GM18951 (cell line): Measurements from ENCODE around the gene FAM50A.

Source experiments
- POLR2A ChIP-seq: IDR thresholded peaks from 4 replicates; pipeline ENCODE4 v1.6.1; 2011; ENCODE audit warnings: mild to moderate bottlenecking; ENCODE audit not compliant: insufficient read length, insufficient read depth; ENCODE audit errors: extremely low read depth
- in situ Hi-C: fragments of 300-500 bp; cut with MboI; formaldehyde crosslinking; loops from one replicate; pipeline ENCODE4 v1.12.0; 2022; ENCODE audit warnings: low sequenced_read_pairs, mixed read lengths, inconsistent platforms; ENCODE audit not compliant: unreplicated experiment

FAM50A gene

DNA sequence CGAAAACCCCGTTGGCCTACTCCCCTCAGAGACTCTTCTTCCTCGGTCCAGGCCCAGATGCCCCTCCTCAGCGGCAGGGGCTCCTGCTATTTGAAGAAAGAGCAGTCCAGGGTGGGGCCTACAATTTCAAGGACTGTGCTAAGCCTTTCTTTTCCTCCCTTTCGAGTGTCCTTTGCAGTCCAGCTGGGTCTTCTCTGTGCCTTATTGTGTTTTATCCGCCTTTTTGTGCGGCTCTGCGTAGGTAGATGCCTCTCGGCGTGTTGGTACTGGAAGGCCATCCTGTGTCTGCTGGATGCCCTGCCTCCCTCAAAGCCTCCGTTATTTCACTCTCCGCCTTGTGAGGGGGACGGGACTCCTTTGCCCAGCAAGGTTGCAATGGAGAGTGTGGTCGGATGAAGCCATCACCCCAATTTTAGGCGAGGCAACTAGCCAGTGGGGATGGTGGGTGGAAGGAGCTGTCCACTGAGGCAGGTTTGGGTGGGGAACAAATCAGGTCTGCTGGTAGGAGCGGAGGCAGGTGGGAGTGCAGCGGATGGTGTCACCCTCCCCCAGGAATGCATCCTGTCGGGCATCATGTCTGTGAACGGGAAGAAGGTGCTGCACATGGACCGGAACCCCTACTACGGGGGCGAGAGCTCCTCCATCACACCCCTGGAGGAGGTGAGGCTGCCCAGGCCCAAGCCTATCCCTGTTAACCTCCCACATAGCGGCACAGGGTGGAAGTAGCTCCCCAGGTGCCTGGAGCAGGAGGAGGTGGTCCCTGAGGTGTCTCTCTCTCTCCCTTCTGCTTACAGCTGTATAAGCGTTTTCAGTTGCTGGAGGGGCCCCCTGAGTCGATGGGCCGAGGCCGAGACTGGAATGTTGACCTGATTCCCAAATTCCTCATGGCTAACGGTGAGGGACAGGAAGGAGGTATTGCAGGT is 5.7 kb upstream of the FAM50A start:
- TF ChIP-seq POLR2A: no peak
- in situ Hi-C loops: no loop called here

DNA sequence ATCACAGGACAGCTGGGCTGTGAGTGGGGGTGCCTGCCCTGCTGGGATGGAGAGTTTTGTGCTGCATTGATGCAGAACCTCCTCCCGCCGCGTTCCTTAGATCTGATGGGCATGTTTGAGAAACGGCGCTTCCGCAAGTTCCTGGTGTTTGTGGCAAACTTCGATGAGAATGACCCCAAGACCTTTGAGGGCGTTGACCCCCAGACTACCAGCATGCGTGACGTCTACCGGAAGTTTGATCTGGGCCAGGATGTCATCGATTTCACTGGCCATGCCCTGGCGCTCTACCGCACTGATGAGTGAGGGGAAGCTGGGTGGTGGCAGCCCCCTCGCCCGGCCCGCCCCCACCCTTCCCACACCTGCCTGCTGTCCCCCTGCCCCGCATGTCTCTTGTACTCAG is 4.1 kb upstream of the FAM50A start:
- in situ Hi-C loops: no loop called here
- TF ChIP-seq POLR2A: no peak

DNA sequence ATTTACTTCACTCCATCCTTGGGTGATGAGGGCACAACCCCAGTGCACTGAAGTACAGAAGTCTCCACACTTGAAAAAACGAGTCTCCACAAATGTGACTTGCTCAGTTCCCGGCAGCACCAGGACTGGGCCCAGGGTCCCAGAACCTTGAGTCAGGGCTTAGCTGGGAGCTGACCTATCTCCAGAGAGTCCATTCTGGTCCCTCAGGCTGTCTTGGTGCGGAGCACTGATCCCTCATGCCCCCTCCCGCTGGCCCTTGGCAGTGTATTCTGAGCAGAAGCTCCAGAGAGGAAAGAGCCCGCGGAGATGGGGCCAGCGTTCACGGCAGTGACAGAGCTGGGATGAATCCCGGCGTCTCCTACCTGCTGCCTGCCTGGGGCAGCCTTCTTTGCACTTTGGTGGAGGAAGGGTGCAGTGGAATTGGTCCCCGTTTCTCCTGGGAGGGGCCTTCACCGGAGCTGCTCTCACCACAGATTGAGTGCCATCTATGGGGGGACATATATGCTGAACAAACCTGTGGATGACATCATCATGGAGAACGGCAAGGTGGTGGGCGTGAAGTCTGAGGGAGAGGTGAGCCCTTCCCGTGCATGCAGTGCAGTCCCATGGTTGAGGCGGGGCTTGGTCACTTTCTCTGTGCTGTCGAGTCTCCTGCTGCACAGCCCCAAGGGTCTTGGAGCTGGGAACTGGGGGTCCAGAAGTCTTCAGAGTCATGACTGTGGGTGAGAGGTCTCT is 3.2 kb upstream of the FAM50A start:
- in situ Hi-C loops: no loop called here
- TF ChIP-seq POLR2A: no peak

DNA sequence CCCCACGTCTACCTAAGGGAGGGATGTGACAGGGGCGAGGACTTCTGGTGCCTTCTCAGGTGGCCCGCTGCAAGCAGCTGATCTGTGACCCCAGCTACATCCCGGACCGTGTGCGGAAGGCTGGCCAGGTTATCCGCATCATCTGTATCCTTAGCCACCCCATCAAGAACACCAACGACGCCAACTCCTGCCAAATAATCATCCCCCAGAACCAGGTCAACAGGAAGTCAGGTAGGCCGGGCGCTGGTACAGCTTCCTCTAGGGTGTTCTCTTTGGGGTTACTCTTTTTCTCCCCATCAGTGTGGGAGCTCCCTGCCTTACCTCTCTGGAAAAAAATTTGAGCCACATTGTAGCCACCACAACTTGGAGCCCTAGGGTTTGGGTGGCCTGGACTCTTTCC is 2.4 kb upstream of the FAM50A start:
- TF ChIP-seq POLR2A: no peak
- in situ Hi-C loops: no loop called here

DNA sequence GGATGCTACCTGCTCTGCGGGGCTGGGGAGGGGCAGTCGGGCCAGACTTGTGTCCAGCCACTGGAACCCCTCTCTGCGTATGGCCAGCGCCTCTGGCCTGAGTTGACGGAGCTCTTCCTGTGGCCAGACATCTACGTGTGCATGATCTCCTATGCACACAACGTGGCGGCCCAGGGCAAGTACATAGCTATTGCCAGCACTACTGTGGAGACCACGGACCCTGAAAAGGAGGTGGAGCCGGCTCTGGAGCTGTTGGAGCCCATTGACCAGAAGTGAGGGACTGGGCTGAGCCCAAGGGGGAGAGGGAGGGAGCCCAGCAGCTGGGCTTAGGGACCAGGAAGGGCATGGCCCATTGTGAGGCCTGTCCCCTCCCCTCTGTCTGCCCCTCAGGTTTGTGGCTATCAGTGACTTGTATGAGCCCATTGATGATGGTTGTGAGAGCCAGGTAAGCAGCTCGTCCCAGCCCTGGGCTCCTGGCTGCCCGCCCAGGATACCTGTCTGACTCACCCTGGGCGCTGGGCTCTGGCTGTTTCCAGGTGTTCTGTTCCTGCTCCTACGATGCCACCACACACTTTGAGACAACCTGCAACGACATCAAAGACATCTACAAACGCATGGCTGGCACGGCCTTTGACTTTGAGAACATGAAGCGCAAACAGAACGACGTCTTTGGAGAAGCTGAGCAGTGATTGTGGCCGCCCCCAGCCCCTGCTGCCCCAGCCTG is 1.8 kb upstream of the FAM50A start:
- no peak for TF ChIP-seq POLR2A
- in situ Hi-C loops: no loop called here

DNA sequence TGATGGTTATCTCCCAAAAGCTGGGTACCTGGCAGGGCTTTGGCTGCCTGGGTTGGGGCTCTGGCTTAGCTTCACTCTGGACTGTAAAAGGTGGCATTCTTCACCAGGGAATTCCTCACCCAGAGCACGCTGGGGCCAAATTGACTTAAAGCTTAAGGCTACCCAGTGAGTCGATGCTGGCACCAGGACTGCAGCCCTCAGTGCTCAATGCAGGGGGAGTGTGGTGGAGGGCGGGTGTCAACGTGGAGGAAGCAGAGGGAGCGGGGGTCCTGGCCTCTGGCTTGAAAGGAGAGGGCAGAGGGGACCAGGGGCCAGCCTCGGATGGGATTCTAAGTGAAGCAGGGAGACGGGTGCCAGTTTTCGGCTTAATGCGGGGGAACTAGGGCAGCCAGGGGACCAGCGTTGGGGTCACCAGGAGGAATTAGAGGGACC is 446 bp upstream of the FAM50A start:
- TF ChIP-seq POLR2A: no peak
- in situ Hi-C loops: no loop called here

DNA sequence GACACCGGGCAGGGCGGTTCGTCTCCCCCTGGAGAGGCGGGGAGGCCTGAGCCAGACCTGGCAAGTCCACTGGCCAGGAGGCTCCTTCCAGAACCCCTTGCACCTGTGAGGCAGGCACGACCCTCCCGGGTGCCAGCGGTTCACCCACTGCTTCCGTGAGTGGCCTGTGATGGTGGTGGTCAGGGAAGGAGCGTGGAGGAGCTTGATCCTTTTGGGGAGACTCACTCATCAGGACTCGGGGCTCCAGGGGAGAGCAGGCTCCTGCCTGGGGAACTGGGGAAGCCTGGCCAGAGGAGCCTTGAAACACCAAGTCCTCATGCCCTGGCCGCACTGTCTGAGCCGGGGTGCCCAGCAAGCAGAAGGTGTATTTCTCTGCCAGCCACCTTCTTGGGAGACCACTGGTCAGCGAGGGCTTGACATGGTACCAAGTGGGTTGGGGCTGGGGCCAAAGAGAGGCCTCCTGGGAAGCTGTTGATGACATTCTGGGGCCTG is 860 bp downstream of the FAM50A start:
- in situ Hi-C loops: no loop called here
- TF ChIP-seq POLR2A: no peak

DNA sequence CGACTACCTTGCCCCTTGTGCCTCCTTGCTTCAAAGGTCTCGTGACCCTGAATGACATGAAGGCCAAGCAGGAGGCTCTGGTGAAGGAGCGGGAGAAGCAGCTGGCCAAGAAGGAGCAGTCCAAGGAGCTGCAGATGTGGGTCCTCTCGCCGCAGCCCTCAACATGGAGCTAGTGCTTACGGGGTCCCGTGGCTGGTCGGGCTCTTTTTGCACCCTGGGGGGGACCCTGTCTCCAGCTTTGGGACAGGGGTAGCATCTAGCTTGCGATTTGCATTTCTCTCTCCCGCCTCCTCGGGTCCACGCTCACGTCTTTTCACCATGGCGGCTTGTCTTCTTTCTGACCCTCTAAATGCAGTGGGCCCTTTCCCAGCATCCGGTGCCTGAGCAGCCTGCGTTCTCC is 1.8 kb downstream of the FAM50A start:
- no peak for TF ChIP-seq POLR2A
- in situ Hi-C loops: no loop called here

DNA sequence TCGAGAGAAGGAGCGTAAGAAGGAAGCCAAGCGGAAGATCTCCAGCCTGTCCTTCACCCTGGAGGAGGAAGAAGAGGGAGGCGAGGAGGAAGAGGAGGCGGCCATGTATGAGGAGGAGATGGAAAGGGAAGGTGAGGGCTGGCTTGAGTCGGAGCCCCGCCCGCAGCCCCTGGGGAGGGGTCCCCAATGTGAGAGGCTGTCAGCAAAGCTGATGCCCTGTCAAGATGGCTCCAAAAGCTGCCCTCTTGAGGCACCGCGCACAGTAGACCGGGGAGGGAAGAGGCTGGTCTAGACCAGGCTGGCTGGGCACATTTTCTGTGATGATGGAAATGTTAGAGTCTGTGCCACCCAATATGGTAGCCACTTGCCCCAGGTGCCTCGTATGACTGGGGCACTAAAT is 2.5 kb downstream of the FAM50A start:
- in situ Hi-C loops: no loop called here

DNA sequence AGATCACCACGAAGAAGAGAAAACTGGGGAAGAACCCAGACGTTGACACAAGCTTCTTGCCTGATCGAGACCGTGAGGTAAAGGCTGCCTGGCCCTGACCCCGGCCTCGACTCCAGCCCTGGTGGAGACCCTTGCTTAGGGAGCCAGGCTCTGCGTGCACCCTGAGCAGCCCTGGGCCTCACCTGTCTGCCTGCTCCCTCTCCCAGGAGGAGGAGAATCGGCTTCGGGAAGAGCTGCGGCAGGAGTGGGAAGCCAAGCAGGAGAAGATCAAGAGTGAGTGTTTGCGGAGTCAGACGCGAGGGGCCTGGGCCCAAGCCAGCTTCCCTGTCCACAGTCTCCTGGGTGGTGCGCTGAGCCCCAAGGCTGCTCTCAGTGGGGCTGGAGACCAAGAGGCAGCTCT is 4.5 kb downstream of the FAM50A start:
- no peak for TF ChIP-seq POLR2A
- in situ Hi-C loops: no loop called here

More for the DNA sequence above, 2.5 kb downstream of the FAM50A start:
- TF ChIP-seq POLR2A: no peak

DNA sequence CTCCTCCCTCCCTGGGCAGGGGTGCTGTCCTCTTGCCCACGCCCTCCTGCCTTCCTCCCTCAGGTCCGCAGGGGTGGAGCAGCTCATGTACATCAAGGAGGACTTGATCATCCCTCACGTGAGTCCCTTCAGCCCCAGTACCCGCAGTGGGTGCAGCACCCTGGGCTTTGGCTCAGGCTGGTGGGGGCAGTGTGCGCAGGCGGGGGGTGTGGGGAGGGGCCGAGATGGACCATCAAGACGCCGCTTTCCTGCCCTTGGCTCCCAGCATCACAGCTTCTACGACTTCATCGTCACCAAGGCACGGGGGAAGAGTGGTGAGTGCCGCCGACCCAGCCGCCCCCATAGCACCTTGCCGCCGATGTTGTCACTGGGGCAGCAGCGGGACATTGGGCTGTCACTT is 5.7 kb downstream of the FAM50A start:
- TF ChIP-seq POLR2A: no peak
- in situ Hi-C loops: no loop called here

DNA sequence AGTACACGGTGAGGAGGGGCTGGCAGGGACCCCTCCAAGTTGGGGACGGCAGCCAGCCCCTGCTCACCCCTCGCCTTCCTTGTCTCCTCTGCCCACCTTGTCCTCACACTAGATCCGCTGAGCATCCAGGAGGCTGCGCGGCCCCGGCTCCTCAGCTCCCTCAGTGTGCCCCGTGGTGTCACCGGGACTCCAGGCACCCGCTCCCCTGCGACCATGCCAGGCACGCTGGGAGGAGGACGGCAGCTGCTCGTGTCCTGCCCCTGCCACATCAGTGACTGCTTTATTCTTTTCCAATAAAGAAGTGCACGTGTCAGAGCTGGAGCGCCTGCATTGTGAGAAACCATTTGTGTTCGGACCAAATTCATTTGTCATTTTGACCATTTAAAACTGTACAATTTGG is 6.4 kb downstream of the FAM50A start:
- no peak for TF ChIP-seq POLR2A
- in situ Hi-C loops: no loop called here

DNA sequence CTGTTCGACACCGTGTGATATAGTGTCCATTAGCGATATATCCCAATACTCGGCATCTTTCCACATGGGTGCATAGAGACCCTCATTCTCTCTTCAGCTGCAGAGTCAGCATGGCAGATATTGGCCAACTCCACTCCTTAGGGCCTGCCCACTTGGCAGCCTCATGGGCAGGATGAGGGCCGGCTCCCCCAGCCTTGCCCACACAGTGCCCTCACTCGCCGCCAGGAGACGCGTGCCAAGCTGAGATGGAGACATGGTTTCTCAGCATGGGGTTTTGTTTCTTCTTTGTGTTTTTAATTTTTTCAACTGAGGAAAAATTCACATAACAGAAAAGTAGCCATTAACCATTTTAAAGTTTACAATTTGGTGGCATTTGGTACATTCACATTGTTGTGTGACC is 8.9 kb downstream of the FAM50A start:
- in situ Hi-C loops: no loop called here

More for the DNA sequence above, 8.9 kb downstream of the FAM50A start:
- no peak for TF ChIP-seq POLR2A
